ENCODE data around the gene NOB1. TPM values are rescaled to one million over a fixed set of nuclear protein-coding genes. Genes with fewer than 3 reads are reported as not detected.
A peak's percentile ranks its signal among the peaks of the same experiment; 100 is the strongest.

The NOB1 gene
- total and polyA plus RNA-seq, 2 donors (not counting 1 experiment from before 2014, with no cell fraction given) = 42.3 to 44.9 TPM

- intact Hi-C loops (cut with micrococcal nuclease) = loop anchor here (2.0 kb wide), 2 partner anchors 197 to 425 kb away; partner anchors contain the start of genes COG8 and NIP7
- Histone ChIP-seq H4K20me1 (ENCODE audit: control insufficient read depth, insufficient read depth, low read length, poor library complexity, severe bottlenecking) (peaks cover 2% of the 10 kb centered on the region), H3K27me3 (replicated peaks in 1 of 4; ENCODE audit: control extremely low read depth in 1 of 4, control insufficient read depth in 3 of 4, insufficient read depth in 4 of 4, low read length in 3 of 4) (no peaks in the 10 kb centered on the region), H3K4me3 (ENCODE audit: control extremely low read depth in 1 of 5, extremely low read depth in 1 of 5, insufficient read depth in 1 of 5, low read depth in 2 of 5, low read length in 4 of 5) (peak overlapping the region in 2 of 5 experiments; percentile 8 to 91), H3K27ac (ENCODE audit: low read length in 2 of 2) (peak overlapping the region; percentile 87 to 98), H2AFZ (ENCODE audit: insufficient read depth, low read depth, low read length, poor library complexity, severe bottlenecking) (no peak overlapping the region), H3K36me3 (replicated peaks in 1 of 2; ENCODE audit: control extremely low read depth in 1 of 2, control insufficient read depth in 1 of 2, extremely low read depth in 1 of 2, insufficient read depth in 2 of 2, low read length in 1 of 2) (no peaks in the 10 kb centered on the region), H3K9ac (ENCODE audit: low read length) (peak overlapping the region; percentile 96), H3K79me2 (ENCODE audit: control insufficient read depth, insufficient read depth, low read length) (peaks cover 84% of the 10 kb centered on the region), H3K9me3 (ENCODE audit: control extremely low read depth in 1 of 3, control insufficient read depth in 2 of 3, insufficient read depth in 1 of 3, low read length in 2 of 3) (no peaks in the 10 kb centered on the region), H3K4me2 (replicated peaks; ENCODE audit: low read depth, low read length, poor library complexity, severe bottlenecking) (peak overlapping the region; percentile 96), H3K4me1 (ENCODE audit: control insufficient read depth in 2 of 2, insufficient read depth in 2 of 2, low read length in 2 of 2) (peaks cover 14 to 23% of the 10 kb centered on the region in 2 donors)
- Mint-ChIP-seq H3K4me1 (peaks cover 35% of the 10 kb centered on the region), H3K4me3 (peak overlapping the region; percentile 88), H3K27me3 (no peaks in the 10 kb centered on the region), H3K9me3 (ENCODE audit: insufficient read depth) (no peaks in the 10 kb centered on the region), H3K27ac (peak overlapping the region; percentile 95)
- WGBS (ENCODE audit: insufficient coverage) = 69% methylated on average over 2 of the region's 5 CpGs
- TF ChIP-seq CTCF (IDR thresholded peaks at IDR 0.05) (no peak), EZH2 (IDR thresholded peaks at IDR 0.05; ENCODE audit: borderline replicate concordance, insufficient read depth, low read depth, low read length, poor library complexity, severe bottlenecking) (no peak)
- ChIA-PET POLR2A (interaction anchor here (1.0 to 1.7 kb wide), 2 partner anchors 9 to 10 kb away, joined by 4 to 8 read pairs; partner anchors contain the start of gene NOB1), CTCF (interaction anchor here (0.6 to 4.3 kb wide), 4 partner anchors 9 to 431 kb away, joined by 3 to 17 read pairs (median 4); partner anchors contain the start of gene NOB1)
- ATAC-seq (ENCODE audit: low read depth) = no peak
- no peak for DNase-seq
These were observed 8.8 kb upstream of the NOB1 start for GRCh38 chr16:69763599-69763942.

Data from B cell (primary cell).